ENCODE data around the gene HOXD11.
A peak's percentile ranks its signal among the peaks of the same experiment; 100 is the strongest.

HOXD11 gene

DNA sequence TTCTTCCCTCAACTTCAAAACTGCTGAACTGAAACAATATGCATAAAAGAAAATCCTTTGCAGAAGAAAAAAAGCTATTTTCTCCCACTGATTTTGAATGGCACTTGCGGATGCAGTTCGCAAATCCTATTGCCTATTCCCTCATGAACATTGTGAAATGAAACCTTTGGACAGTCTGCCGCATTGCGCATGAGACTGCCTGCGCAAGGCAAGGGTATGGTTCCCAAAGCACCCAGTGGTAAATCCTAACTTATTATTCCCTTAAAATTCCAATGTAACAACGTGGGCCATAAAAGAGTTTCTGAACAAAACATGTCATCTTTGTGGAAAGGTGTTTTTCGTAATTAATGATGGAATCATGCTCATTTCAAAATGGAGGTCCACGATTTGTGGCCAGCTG lies 30.8 kb downstream of the HOXD11 start:
- POLR2A ChIA-PET (ENCODE audit: low non-redundant PET) = no interaction called here
- H3K27ac ChIP-seq = no peak overlapping the region
- TF ChIP-seq CTCF (conservative IDR thresholded peaks at IDR 0.05; ENCODE audit: low read depth) = no peak
- DNase-seq (ENCODE audit: low spot score) = no peak
- CTCF ChIA-PET = interaction anchor here (1.5 kb wide), 1 partner anchor 514 kb away, joined by 9 read pairs; no protein-coding TSS in a partner anchor

GRCh38 chr2:176138526-176138922 lies 31.4 kb downstream of the HOXD11 start:
- ChIA-PET CTCF (interaction anchor here (0.7 kb wide), 1 partner anchor 9 kb away, joined by 5 read pairs; no protein-coding TSS in a partner anchor), POLR2A (ENCODE audit: low non-redundant PET) (no interaction called here)
- no peak for DNase-seq (ENCODE audit: low spot score)
- no peak for TF ChIP-seq CTCF (conservative IDR thresholded peaks at IDR 0.05; ENCODE audit: low read depth)
- H3K27ac ChIP-seq = no peak overlapping the region

GRCh38 chr2:176138923-176139660 lies 32.0 kb downstream of the HOXD11 start:
- ChIA-PET CTCF (interaction anchor here (0.6 to 2.9 kb wide), 5 partner anchors 9 to 675 kb away, joined by 3 to 20 read pairs (median 3); no protein-coding TSS in a partner anchor), POLR2A (ENCODE audit: low non-redundant PET) (interaction anchor here (1.3 kb wide), 1 partner anchor 305 kb away, joined by 3 read pairs; no protein-coding TSS in a partner anchor)
- no peak for TF ChIP-seq CTCF (conservative IDR thresholded peaks at IDR 0.05; ENCODE audit: low read depth)
- no peak overlapping the region for H3K27ac ChIP-seq
- DNase-seq (ENCODE audit: low spot score) = no peak

- ChIA-PET POLR2A (ENCODE audit: low non-redundant PET) (interaction anchor here (1.3 kb wide), 2 partner anchors 29 to 304 kb away, joined by 3 read pairs; no protein-coding TSS in a partner anchor), CTCF (interaction anchor here (0.6 to 3.0 kb wide), 43 partner anchors 9 to 674 kb away, joined by 3 to 38 read pairs (median 4); no protein-coding TSS in a partner anchor)
- no peak for TF ChIP-seq CTCF (conservative IDR thresholded peaks at IDR 0.05; ENCODE audit: low read depth)
- DNase-seq (ENCODE audit: low spot score) = no peak
- peak overlapping the region; percentile 53 for H3K27ac ChIP-seq
Measured at GRCh38 chr2:176139661-176140512, 32.8 kb downstream of the HOXD11 start.

DNA sequence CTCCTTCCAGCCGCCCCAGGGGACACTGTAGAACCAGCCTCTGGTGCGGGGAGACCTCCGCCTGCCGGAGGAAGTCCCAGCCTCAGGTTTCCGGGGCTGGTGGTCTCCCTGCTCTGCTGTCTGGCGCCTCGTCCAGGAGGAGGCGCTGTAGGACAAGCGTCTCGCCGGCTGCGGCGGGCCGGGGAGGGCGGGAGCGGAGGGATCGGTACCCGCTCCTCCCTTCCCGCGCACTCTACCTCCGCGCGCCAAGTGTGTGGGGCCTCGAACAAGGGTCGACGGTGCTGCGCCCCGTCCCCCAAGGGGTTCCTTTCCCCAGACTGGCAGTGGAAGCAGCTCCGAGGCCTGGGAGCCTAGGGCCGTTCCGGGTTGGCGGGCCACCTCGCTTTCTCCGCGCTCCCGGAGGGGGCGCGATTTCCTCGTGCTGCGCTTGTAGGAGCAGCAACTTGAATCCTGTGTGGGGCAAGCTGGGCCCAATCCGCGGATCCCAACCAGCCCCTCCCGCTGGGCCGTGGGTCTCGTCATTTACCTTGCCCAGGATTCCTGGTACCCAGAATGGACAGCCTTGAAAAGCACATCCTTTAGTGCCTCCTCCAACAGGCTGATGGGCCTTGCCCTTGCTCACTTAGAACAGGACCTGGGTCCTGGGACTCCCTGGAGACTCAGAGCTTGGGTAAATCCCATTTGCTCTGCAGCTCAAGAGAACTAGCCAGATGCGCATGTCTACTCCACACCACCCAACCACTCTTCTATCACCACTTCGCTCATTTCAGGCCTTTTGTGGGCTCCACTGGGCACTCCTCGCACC lies 33.6 kb downstream of the HOXD11 start:
- peak overlapping the region; percentile 53 for H3K27ac ChIP-seq
- ChIA-PET CTCF (interaction anchor here (0.6 to 3.0 kb wide), 52 partner anchors 10 to 517 kb away, joined by 3 to 38 read pairs (median 4); no protein-coding TSS in a partner anchor), POLR2A (ENCODE audit: low non-redundant PET) (interaction anchor here (1.3 kb wide), 2 partner anchors 28 to 303 kb away, joined by 3 read pairs; no protein-coding TSS in a partner anchor)
- peak; percentile 95 for TF ChIP-seq CTCF (conservative IDR thresholded peaks at IDR 0.05; ENCODE audit: low read depth)
- DNase-seq (ENCODE audit: low spot score) = peak; percentile 83

All from RWPE1 (cell line).